RWPE2 (cell line): ENCODE data around the gene NRG2.

Experiments
- ATAC-seq: fragments of 200-7000 bp; cut with Tn5 transposase; 3 replicates; pipeline ENCODE4 v1.9.1; 2021; ENCODE audit warnings: low read depth
- DNase-seq: peaks from one replicate; pipeline ENCODE4 v3.0.0-alpha.2; 2020; ENCODE audit warnings: low spot score
- H3K27ac ChIP-seq: fragments of 450-650 bp; 2 replicates; pipeline ENCODE4 v1.5.1; 2017; ENCODE audit warnings: mild to moderate bottlenecking; ENCODE audit not compliant: poor library complexity, severe bottlenecking
- H3K27me3 ChIP-seq: fragments of 250-450 bp; sonication (Bioruptor Pico); 2 replicates; pipeline ENCODE4 v1.5.1; 2021; ENCODE audit warnings: mild to moderate bottlenecking, moderate library complexity; ENCODE audit not compliant: insufficient read depth, poor library complexity, severe bottlenecking
- H3K36me3 ChIP-seq: fragments of 250-450 bp; sonication (Bioruptor Pico); 2 replicates; pipeline ENCODE4 v1.5.1; 2020; ENCODE audit warnings: low read depth, mild to moderate bottlenecking, moderate library complexity
- H3K4me1 ChIP-seq: fragments of 250-450 bp; sonication (Bioruptor Pico); 2 replicates; pipeline ENCODE4 v1.5.1; 2021; ENCODE audit warnings: mild to moderate bottlenecking, moderate library complexity; ENCODE audit not compliant: insufficient read depth, poor library complexity, severe bottlenecking
- H3K4me3 ChIP-seq: fragments of 250-450 bp; sonication (Bioruptor Pico); 2 replicates; pipeline ENCODE4 v1.5.1; 2021; ENCODE audit warnings: mild to moderate bottlenecking, moderate library complexity; ENCODE audit not compliant: severe bottlenecking
- H3K9me3 ChIP-seq: fragments of 250-450 bp; sonication (Bioruptor Pico); 2 replicates; pipeline ENCODE4 v1.5.1; 2021; ENCODE audit warnings: mild to moderate bottlenecking, moderate library complexity; ENCODE audit not compliant: severe bottlenecking
- TF ChIP-seq, protein P1 (sequence below): fragments of 450-650 bp; IDR thresholded peaks from one replicate; pipeline ENCODE4 v1.5.1; 2017; ENCODE audit warnings: mild to moderate bottlenecking, moderate library complexity; ENCODE audit not compliant: poor library complexity, severe bottlenecking

The NRG2 gene

DNA sequence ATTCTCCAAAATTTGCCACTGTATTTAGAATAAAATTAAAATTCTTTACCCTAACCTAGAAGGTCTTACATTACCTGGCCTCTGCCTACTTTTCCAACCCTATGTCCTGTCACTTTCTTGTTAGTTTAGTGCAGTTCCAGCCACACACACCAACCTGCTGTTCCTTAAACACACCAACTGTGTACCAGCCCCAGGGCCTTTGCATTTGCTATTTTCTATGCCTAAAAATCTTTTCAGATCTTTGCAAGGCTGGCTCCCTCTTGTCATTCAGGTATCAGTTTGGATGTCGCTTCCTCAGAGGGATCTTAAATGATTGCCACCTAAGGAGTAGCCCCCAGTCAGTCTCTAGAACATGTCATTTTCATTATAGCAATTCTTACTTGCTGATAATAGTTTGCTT lies 17.7 kb upstream of the NRG2 start:
- no peak overlapping the region for H3K27ac ChIP-seq
- TF ChIP-seq, protein P1, sequence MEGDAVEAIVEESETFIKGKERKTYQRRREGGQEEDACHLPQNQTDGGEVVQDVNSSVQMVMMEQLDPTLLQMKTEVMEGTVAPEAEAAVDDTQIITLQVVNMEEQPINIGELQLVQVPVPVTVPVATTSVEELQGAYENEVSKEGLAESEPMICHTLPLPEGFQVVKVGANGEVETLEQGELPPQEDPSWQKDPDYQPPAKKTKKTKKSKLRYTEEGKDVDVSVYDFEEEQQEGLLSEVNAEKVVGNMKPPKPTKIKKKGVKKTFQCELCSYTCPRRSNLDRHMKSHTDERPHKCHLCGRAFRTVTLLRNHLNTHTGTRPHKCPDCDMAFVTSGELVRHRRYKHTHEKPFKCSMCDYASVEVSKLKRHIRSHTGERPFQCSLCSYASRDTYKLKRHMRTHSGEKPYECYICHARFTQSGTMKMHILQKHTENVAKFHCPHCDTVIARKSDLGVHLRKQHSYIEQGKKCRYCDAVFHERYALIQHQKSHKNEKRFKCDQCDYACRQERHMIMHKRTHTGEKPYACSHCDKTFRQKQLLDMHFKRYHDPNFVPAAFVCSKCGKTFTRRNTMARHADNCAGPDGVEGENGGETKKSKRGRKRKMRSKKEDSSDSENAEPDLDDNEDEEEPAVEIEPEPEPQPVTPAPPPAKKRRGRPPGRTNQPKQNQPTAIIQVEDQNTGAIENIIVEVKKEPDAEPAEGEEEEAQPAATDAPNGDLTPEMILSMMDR, result no peak

GRCh38 chr5:140058212-140058932 lies 15.3 kb upstream of the NRG2 start:
- no peaks in the 10 kb centered on the region for H3K9me3 ChIP-seq
- H3K36me3 ChIP-seq, result no peaks in the 10 kb centered on the region
- TF ChIP-seq, protein P1, result no peak
- peaks cover 28% of the 10 kb centered on the region for H3K27me3 ChIP-seq
- H3K4me1 ChIP-seq, result no peaks in the 10 kb centered on the region
- H3K27ac ChIP-seq, result no peak overlapping the region
- H3K4me3 ChIP-seq, result no peak overlapping the region
- DNase-seq, result no peak
- no peak for ATAC-seq

More for the DNA sequence above, 17.7 kb upstream of the NRG2 start:
- H3K36me3 ChIP-seq, result no peaks in the 10 kb centered on the region
- peaks cover 34% of the 10 kb centered on the region for H3K27me3 ChIP-seq
- H3K4me3 ChIP-seq, result no peak overlapping the region
- H3K4me1 ChIP-seq, result no peaks in the 10 kb centered on the region
- no peak for ATAC-seq
- no peak for DNase-seq
- no peaks in the 10 kb centered on the region for H3K9me3 ChIP-seq

DNA sequence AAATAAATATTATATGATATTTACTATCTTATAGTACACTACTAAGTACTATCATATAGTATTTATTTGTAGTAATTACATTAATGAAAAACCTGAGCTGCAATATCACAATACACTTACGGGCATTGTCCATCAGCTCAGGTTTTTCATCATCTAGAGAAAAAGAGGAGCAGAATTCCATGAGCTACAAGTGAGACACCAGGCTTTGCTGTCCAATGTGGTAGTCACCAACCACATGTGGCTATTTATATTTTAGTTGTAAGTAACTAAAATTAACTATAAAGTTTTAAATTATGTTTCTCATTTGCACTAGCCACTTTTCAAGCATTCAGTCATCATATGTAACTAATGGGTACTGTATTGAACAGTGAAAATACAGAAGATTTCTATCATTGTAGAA lies 13.8 kb upstream of the NRG2 start:
- ATAC-seq, result no peak
- peaks cover 28% of the 10 kb centered on the region for H3K27me3 ChIP-seq

GRCh38 chr5:140055152-140055551 lies 12.1 kb upstream of the NRG2 start:
- peaks cover 24% of the 10 kb centered on the region for H3K27me3 ChIP-seq
- no peak for DNase-seq
- TF ChIP-seq, protein P1, result no peak
- H3K4me1 ChIP-seq, result no peaks in the 10 kb centered on the region
- H3K36me3 ChIP-seq, result no peaks in the 10 kb centered on the region
- no peak for ATAC-seq
- H3K9me3 ChIP-seq, result no peaks in the 10 kb centered on the region
- H3K4me3 ChIP-seq, result no peak overlapping the region
- H3K27ac ChIP-seq, result no peak overlapping the region

More for the DNA sequence above, 13.8 kb upstream of the NRG2 start:
- TF ChIP-seq, protein P1, result no peak
- Histone ChIP-seq H3K9me3 (no peaks in the 10 kb centered on the region), H3K4me3 (no peak overlapping the region), H3K36me3 (no peaks in the 10 kb centered on the region), H3K27ac (no peak overlapping the region), H3K4me1 (no peaks in the 10 kb centered on the region)
- no peak for DNase-seq

- TF ChIP-seq, protein P1, result no peak
- Histone ChIP-seq H3K4me1 (no peaks in the 10 kb centered on the region), H3K9me3 (no peaks in the 10 kb centered on the region), H3K27me3 (peaks cover 17% of the 10 kb centered on the region), H3K4me3 (no peak overlapping the region), H3K27ac (no peak overlapping the region), H3K36me3 (no peaks in the 10 kb centered on the region)
- ATAC-seq (no peak), DNase-seq (no peak)
These were observed 11.1 kb upstream of the NRG2 start for GRCh38 chr5:140054086-140054689.
